GM18858 (cell line): Measurements from ENCODE around the gene GPC5.
A peak's percentile ranks its signal among the peaks of the same experiment; 100 is the strongest.
"Not testable (repeated sequence)": the region's sequence is repeated elsewhere in the genome, so short reads cannot be mapped to it uniquely, and the experiment has no call there.

Experiments
- ATAC-seq: cut with Tn5 transposase; IDR thresholded peaks from one replicate; pipeline ENCODE4 v1.9.1; 2021; ENCODE audit not compliant: unreplicated experiment

GPC5 gene

DNA sequence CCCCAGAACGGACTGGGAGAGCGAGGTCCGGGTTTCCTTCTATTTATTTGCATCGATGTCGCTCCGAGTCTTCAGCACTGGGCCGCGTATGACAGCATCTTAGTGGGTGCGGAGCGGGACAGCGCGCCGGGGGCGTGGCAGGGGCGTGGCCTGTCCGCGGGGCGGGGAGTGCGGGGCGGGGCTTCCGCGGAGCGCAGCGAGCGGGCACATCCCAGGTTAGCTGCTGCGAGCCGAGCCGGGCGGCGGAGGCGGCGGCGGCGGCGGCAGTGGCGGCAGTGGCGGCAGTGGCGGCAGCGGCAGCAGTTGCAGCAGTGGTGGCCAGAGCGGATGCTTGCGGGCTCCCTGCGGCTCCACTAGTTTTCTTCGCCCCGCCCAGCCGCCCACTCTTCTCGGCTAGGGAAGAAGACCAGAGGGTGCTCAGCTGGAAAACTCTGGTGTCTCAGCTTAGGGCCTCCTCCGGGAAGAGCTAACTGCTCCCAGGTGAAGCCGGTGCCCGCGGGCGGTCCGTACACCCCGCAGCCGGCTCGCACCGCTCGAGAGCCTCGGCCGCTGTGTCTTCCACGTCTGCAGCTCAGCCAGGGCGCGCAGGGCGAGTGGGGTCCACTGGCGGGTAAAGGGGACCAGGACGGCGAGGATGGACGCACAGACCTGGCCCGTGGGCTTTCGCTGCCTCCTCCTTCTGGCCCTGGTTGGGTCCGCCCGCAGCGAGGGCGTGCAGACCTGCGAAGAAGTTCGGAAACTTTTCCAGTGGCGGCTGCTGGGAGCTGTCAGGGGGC lies at the start of gene GPC5:
Gene GPC5 (plus strand): TSS at position 209 of the 776 bp plus-strand sequence.
- ATAC-seq, result peak; percentile 93

DNA sequence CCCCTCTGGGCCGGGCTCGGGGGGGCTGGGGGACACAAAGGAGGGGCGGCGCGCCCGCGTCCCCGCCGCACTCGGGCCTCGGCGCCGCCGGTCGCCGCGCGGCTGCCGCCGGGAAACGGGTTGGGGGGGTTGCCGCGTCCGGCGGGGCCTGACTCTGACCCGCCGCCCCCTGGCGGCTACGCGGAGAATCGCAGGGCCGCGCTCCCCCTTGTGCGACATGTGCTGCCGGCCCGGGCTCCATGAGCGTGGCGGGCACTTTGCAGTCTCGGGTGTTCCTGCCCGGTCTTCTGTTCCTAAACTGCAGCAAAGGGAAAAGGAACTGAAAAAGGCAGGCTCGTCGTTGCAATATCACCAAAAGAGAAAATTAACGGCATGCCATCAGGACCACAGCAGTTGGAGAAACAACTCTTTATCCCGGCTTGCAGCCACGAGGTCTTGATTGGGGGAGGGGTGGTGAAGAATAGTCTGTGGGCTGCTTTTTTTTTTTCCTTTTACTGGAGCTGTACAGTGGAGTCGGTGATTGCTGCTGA lies 49.5 kb upstream of the GPC5 start:
- peak; percentile 31 for ATAC-seq

DNA sequence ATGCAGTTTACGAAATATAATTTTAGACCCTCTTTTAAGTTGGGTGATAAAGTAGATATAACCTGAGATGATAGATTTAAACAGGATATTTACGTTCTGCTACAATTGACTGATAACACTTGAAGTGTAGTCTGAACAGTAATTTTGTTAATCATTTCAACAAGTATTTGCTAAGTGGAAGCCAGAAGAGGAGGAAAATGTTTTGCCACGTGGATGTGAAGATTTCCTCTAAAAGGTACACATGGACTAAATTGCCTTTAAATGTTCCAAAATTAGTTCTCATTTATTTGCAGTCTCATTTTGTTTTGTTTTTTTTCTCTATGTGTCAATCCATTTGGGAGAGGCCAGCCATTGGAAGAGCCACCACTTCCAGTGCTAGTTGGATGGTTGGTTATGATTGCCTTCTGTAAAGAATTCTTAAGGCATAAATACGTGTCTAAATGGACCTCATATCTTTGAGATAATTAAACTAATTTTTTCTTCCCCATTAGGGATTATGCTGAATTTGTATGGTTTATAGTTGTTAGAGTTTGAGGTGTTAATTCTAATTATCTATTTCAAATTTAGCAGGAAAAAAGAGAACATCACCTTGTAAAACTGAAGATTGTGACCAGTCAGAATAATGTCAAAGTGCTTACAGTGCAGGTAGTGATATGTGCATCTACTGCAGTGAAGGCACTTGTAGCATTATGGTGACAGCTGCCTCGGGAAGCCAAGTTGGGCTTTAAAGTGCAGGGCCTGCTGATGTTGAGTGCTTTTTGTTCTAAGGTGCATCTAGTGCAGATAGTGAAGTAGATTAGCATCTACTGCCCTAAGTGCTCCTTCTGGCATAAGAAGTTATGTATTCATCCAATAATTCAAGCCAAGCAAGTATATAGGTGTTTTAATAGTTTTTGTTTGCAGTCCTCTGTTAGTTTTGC lies 48.2 kb upstream of the GPC5 start:
- no peak for ATAC-seq

DNA sequence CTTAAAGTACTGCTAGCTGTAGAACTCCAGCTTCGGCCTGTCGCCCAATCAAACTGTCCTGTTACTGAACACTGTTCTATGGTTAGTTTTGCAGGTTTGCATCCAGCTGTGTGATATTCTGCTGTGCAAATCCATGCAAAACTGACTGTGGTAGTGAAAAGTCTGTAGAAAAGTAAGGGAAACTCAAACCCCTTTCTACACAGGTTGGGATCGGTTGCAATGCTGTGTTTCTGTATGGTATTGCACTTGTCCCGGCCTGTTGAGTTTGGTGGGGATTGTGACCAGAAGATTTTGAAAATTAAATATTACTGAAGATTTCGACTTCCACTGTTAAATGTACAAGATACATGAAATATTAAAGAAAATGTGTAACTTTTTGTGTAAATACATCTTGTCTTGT lies 47.3 kb upstream of the GPC5 start:
- ATAC-seq, result no peak

DNA sequence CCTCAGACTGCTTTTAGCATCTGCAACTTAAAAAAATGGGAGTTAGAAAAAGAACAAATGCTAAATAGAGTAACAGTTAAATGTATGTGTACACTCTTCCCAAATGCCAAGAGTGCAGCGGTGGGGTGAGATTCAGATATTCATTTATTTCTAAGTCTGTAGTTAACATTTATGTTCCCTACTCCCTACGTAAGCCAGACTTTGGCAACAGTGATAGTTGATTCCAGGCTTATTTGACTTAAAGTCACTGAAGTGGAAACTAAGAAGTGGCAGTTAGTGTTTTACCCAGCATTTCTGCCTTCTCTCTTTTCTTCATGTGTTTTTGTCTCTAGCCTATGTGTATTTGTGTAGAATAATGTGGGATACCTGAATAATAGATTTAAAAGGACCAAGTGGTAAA lies 46.4 kb upstream of the GPC5 start:
- no peak for ATAC-seq

DNA sequence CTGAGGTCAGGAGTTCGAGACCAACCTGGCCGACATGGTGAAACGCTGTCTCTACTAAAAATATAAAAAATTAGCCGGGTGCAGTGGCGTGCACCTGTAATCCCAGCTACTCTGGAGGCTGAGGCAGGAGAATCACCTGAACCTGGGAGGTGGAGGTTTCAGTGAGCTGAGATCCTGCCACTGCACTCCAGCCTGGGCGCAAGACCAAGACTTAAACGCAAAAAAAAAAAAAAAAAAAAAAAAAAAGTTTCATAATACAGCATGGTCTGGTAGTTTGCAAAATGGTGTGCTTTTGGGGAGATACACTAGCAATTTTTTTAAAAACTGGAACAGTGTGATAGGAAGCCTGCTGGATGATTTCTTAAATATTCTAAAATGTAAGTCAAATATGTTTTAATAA lies 45.5 kb upstream of the GPC5 start:
- not testable (repeated sequence) for ATAC-seq

DNA sequence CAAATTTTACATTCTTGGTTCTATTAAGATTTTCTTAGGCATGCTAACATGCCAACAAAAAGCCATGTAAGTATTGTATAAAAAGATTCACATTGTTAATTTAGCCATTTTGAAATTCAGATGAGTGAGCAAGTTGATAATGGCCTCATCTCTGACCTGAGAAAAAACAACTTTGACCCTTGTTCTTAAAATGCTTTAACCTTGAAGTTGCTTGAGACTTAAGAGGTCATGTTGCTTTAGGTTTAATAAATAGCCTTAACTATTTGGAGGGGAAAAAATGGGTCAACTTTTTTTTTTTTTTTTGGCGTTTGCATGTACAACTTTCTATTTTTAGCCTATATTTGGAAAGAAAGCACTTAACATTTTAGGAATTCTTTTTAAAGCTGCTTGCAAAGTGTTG lies 44.9 kb upstream of the GPC5 start:
- ATAC-seq, result no peak

DNA sequence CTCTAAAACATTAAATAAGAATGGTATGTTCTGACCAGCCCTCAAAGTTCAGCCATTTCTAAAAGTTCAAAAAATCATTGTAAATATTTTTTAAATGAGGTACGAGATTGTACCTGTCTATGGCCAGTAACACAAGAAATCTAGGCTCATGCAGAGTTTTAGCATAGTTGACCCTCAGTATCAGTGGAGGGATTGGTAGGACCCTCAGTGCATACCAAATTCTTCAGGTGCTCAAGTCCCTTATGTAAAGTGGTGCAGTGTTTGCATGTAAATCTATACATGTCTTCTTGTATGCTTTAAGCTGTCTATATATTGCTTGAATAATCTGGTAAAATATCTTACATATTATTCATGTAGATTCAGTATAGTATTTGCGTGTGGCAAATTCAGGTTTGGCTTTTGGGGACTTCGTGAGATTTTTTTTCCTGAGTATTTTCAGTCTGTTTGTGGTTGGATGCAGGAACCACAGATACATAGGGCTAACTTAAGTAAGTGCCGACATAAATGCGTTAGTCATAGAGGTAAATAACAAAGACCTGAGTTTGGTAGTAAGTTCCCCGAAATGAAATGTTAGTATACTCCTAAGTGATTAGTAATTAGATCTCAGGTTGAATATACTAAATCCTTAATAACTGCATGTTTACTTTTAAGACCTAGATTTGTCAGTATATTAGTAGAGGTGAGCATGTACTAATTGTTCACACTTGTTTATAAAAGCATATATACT lies 43.2 kb upstream of the GPC5 start:
- no peak for ATAC-seq

DNA sequence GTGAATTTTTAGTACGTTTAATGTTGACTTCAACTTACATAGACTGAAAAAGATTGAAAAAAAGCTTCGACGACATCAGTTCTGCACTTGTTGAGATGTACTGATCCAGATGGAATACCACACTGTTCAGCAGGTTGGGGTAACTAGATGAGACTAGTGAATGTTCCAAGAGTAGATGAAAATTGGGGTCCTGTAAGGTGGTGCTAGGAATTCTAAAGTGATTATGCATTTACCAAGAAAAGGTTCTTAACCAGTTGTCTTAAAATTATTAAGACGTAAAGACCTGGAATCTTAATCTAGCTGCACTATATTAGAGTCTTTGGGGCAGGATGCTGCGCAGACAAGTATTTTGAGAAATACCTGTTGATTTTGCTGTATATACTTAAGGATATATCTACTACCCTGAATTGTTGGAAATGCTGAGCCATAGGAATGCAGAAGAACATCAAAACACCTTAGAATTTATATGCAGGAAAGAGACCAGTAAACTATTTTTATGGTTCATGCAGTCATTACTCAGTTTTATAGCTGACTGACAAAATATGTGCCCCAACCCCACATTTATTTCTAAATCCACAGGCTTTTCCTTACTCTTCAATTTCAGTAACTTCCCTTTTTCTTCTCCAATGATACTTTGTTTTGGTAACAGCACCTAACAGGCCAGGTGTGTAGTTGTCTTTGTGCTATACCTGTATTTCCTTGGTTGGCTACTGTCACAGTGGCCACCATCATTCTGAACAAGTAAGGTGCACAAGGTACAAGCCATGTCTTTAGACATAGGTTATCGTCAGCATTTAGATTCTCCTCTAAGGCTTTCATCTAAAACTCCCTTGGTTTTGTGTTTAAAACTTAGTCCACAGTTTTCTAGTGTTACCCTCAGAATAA lies 42.4 kb upstream of the GPC5 start:
- no peak for ATAC-seq

DNA sequence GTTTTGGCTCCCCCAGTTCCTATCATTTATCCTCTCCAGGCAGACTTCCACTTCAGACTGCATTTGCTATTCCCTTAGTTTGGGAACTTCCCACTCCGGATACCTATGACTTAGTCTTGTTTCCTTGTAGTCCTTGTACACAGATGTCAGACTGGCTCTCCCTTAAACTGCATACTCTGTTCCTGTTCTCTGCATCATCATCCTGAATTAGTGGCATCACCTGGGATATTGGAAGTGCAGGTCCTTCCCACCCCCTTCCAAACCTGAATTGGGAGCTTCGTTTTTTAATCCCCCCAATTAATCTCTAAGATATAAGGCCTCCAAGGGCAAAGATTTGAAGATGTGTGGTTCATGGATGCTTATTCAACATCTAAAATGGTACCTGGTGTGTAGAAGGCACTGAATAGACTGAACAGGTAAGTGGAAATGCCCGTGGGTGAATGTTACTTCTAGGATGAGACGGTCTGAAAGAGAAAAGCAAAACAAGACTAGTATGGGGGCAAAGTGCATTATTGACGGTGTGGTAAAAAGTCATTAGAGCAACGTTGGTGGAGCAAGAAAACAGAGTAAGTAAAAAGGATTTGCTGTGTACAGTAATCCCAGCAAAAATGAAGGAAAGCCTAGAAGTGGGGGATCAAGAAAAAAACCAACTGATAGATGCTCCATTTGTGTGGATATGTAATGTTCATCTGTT lies 41.4 kb upstream of the GPC5 start:
- ATAC-seq, result no peak

DNA sequence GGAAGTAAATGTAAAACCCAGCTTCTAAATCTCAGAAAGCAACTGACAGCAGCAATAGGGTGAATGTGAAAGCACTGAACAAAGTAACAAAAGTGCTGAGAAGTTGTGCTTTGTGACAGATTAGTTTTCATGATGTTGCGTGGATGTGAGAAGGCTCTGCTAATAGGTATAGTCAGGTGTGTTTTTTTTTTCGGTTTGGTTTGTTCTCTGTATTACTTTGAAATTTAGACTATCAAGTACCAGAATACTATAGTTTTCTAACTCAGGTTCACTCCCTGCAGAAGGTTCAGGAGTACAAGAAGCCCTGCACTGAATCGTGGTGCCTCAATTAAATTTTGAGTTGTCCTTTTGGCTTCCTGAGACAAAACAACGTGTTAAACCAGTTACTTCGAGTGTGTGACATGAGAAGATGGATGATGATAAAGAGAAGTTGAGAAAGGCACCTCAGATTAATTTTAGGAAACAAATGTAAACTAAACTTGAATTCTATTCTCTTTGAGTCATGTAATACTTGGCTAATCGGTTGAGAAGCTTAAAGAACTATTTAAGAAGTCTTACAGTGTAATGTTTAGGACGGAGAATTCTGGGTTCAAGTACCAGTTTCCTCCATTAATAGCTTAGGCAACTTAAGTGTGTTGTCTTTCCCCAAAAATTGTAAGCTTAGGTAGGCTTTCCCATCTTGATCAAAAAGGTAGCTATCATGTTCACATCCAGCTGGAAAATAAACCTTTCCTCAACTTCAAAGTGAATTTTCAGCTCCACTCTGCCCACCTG lies 40.6 kb upstream of the GPC5 start:
- no peak for ATAC-seq

DNA sequence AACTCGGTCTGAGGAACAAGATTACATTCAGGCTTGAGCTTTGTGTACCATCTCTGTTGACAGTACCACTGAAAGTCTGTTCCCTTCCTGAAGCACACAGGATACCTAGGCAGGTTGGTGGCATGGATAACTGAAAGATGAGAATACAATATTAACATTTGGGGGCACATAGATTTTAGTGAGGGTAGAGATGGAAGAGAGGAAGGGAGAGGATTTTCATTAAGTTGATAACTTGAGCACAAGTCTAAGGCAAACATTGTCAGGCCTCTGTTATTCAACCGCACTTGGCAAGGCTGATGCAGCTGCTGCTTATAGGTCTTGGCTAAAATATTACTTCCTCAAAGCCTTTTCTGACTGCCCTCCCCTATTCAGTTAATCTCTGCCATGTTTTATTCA lies 40.0 kb upstream of the GPC5 start:
- ATAC-seq, result no peak

DNA sequence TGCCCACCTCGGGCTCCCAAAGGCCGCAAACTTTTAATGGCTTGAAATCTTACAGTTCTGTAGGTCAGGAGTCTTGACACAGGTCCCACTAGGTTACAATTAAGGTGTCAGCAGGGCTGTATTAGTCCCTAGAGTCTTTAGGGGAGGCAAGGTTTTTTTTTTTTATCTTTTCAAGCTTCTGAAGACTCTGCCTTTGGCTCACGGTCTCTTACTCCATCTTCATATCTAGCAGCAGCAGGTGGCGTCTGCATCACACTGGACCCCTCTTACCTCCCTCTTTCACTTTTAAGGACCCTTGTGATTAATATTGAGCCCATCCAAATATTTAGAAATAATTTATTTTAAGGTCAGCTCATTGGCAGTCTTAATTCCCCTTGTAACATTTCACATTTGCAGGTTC lies 39.3 kb upstream of the GPC5 start:
- no peak for ATAC-seq

DNA sequence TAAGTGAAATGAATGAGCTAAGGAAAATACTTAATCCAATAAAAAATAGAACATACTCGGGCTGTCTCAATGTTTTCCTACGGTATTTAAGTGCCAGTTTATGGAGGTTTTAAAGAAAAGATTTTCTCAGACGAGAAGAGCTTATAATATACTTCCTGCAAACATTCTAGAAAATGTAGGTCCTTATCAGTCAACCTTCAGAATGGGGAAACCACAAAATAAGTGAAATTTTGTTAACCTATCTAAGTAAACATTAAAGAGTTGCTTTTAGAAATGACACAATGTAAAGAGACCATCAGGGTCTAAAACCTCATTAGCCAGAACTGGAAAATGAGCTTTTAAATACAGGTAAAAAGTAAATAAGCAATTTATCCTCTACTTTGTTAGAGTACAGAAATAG lies 38.8 kb upstream of the GPC5 start:
- no peak for ATAC-seq

DNA sequence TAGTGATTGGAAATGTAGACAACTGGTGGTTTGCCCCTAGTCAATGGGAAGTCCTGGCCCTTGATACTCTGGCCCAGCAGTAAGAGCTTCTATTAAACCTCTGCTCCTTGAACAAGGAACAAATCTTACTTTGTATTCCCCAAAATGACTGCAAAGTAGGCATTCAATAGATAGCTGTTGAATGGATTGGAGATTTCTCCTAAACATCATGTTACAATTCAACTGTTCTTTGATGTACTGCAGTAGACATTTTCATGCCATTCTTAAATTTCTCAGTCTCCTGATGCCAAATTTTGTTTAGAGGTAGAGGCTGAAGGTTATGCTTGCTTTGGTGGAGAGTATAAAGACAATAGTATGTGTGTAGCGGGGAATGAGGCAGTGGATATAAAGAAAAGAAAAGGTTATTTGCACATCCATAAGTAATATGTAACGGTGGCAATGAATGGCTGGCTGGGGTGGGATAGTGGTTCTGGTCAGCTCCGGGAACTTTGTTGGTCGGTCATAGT lies 38.1 kb upstream of the GPC5 start:
- ATAC-seq, result no peak

DNA sequence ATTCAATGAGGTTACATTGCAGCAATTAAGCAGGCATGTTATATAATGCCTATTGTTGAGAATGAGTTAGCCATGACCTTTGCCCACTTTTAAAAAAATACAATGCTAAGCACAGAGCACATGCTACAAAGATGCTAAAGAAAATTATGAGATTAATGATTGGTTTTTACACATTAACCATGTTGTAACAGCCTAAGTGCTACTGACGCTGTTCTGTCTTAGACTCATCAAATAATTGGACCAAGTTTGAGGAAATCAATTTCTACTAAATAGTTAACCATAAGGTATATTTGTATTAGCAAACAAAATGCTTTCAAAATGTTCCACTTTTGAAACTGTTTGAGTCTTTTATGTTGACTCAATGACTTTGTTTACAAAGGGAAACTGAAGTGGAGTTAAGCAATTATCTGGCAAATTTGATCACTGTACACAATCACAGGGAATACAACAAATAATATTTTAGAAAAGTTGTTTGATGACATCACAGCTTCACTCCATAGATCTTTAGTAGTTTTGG lies 36.6 kb upstream of the GPC5 start:
- no peak for ATAC-seq

DNA sequence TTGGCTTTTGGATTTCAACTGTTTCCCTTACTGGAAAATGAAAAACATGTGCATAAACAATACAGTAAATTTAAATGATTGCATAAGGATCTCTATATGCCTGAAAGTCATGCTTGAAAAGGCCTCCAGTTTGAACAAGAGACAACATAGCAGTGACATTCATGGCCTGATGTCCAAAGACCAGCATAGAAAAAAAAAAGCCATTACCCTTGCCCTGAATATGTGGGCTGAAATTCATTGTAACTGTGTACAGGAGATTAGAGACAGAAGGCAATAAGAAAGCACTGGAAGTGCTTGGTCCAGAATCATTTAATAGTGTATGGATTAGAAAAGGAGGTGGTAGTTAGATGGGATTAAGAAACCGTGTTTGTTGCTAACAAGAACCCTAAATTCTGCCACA lies 35.5 kb upstream of the GPC5 start:
- ATAC-seq, result no peak

DNA sequence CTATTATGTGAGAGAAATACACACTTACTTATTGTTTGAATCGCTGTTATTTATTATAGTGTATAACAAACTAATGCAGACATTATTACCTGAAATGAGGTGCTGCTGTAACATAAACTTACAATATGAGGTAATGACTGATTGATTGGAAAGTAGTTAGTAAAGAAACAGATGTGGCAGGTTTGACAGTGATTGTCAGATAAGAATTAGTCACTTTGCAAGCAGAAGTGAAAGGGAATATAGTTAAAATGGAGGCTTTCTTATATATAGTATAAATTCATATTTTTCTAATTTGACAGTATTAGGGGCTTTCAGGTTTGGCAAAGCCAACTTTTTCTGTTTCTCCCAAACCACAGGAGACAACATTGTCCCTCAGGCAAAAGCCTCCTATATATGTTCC lies 30.3 kb upstream of the GPC5 start:
- peak; percentile 38 for ATAC-seq
